Raji (cell line): ENCODE results near the gene SPATA6L.

ENCODE experiments used
- POLR2A ChIP-seq: IDR thresholded peaks from 2 replicates; pipeline ENCODE4 v1.6.1; 2011; ENCODE audit warnings: low read depth, low read length, control low read depth; ENCODE audit not compliant: insufficient read depth

The SPATA6L gene

DNA sequence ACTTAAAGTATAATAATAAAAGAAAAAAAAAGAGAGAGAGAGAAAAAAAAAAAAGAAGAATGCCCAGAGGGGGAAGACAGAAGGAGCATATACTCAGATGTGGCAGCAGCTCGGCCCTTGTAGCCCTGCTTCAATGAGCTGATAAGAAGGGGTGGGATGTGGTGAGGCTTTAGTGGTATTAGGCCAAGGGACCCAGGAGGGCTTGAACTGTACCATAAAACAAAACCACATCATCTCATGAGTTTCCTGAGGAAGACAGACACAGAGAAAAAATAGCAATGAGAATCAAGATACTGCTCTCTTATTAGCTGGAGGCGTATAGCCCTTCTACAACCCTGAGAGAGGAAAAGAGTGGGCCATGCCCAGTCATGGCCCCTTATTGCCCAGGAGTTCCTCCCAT lies 103.2 kb downstream of the SPATA6L start:
- no peak for TF ChIP-seq POLR2A

DNA sequence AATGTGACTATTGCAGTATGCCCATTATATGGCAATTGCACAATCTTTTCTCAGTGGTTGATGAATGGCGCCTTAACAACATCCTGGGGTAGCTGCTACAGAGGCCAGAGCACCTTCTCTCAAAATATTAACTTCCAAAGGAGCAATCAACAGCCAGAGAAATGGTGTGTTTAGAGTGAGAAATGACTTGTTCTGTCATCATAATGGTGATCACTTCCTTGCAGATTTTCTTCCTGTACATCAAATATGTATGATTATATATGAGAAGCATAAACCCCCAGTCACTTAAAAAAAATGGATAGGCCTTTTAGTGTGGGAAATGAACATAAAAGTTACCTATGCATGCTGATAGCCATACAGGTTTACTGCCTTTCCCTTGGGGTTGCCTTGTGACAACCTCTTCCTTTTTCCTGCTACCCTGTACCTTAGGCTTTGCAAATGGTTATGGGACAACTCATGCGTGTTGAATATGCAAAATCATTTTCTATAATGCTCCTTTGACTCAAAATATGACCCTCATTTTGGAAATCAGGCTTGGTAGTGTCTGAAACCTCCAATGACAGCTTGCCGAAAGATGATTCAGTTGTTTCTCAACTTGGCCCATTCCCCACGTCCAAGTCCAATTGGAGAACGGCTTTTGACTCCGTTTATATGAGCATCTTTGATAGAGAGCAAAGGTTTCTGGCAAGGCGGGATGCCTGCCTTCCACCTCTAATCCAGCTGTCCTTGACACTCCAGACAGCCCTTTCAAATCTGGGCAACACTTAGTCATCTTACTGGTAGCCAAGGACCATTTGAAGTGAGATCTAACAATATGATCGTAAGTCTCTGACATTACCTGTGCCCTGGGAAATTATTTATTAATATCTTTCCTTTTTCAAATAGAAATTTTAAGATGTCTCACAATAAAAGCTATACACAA lies 106.8 kb downstream of the SPATA6L start:
- TF ChIP-seq POLR2A: no peak

DNA sequence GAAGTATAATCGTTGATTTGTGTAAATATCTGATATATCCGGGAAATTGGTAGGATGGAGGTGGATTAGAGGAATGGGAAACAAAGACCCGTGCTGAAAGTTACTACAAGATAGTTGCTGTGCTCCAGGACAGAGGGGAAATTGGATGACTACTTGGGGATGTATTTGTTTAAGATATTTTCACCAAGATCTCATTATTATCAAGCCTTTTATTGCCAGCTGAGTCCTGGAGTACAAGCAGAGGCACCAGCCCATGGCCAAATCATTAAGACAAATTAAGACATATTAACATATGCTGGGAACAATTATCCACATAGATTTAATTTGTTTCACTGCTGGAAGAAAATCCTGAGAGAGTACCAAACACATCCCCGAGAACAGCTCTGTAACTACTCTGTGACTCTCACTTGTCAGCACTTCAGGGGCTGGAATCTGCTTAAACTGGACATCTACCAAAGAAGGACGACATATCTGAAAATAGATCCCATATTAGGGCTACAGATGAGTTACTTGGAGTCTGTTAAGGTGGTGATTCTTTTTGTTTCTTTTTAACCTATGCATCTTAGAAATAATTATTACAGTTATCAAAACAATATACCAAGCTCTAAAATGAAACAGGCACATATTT lies 107.8 kb downstream of the SPATA6L start:
- TF ChIP-seq POLR2A: no peak

DNA sequence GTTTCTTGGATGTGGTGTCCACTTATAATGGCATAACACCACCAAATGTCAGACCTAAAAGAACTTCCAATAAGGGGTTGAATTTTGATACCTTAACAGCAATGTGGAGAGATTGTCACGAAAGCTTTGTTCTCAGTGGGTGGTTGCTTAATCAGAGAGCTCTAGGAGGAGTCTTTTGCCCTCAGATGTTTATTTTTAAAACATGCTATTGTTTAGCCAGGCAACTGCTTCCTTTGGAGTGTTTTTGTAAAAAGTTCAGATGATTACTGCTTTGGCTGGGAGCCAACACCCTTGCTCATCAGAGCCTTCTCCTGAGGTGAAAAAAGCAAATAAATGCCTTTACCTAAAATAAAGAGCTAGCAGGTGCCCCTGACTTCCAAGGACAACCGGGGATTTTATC lies 111.0 kb downstream of the SPATA6L start:
- TF ChIP-seq POLR2A: no peak

DNA sequence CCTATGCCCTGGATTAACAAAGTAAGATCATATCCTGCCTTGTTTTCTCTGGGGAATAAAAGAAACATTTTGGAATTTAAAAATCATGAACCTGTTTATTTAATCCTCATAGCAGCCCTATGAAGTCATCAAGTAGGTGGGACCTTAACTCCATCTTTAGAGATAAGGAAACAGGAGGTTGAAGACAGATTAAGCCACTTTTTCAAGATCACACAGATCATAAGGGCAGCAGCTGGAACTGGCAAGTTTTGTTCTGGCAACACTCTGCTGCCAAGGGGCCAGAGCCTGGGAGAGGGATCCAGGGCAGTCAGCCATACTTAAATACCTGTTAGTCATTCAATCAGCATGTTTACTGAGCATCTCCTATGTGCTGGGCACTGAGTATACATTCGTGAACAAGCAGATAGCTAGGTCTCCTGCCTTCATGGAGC lies 112.3 kb downstream of the SPATA6L start:
- TF ChIP-seq POLR2A: no peak

DNA sequence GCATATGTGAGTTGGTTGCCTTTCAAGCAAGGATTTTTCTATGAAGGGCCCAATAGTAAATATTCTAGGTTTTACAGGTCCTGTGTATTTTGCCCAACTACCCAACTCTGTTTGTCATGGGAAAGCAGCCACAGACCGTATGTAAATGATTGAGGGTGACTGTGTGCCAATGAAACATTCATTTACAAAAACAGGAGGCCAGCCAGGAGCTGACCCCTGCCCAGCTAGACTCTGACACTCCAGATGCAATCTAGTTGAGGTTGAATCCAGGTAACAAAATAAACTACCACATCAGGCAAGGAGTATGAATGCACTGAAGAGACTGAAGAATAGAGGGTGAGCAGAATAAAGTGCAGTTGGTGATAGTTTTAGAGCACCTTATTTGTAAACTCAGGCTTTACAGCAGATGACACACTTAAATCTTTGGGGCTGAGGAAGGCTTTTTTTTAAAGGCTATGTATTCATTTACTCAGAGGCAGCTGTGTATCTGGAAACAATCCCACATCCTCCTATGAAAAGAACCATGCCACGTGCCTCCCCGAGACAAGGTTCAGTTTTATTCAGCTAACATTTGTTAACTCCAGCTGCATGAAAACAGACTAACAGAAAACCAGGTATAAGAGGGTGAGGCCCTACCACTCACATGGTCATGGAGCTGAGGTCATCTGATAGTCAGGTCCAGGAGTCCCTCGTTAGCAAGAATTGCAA lies 115.3 kb downstream of the SPATA6L start:
- no peak for TF ChIP-seq POLR2A

DNA sequence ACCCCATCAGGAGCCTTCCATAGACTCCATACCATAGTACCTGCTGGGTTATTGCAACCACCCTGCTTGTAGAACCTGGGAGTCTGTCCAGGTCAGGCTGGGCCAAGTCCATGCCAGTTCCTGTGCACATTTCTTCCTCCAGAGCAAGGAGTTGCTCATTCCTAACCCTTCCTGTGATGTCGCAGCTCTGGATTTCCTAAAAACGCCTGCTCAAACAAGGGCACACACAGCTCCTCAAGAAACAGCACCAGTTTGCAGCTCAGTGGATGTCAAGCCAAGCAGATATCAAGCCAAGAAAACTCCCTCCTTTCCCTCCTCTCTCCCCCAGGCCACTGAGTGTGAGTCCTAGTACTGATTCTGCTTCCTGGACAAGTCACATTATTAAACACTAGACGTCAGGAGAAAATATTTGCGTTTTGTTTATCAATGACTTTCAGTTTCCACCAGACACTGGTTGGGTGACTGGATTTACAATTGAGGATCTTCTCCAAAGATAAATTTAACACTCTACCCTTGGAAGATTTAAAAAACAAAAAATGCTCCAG lies 116.5 kb downstream of the SPATA6L start:
- TF ChIP-seq POLR2A: no peak

DNA sequence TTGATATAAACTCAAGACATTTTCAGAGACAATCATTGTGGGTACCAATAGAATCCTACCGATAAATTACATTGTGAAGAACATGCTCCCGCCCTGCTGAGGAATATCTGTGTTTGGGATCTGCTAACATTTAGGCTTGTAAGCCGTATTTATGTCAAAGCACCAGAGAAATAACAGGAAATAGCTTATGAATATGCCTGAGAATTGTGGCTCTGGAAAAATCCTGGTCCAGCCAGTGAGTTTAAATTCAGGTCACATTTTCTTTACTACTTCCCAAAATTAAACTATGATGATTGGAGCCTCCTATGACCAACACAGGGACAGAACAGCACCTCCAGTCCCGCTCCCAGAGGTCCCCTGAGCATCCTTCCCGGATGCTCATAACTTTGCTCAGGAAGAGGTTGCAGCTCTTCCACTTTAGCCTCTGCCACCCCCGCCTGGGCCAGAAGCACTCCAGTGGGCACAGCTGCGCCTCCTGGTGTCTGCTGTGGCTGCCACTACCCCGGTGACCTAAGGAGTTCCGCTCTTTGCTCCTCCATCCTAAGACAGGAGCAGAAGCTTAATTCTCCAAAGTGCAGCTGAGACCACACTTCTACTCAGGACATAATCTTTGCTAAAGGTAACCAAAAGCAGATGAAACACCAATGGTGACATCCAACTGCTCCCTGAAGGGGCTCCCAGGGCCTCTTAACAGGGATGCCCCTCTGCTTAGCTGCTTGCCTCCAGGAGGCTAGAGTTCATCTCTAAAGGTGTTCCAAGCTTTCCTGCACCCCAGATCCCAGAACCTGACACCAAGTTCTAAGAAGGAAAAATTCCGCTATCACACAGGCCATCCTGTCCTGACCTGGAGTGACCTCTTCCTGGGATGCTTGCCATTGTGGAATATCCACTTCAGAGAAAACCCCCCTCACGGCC lies 117.2 kb downstream of the SPATA6L start:
- no peak for TF ChIP-seq POLR2A
